ENCODE results near the gene NPHS1.
"Not testable (repeated sequence)": the region's sequence is repeated elsewhere in the genome, so short reads cannot be mapped to it uniquely, and the experiment has no call there.

NPHS1 gene

DNA sequence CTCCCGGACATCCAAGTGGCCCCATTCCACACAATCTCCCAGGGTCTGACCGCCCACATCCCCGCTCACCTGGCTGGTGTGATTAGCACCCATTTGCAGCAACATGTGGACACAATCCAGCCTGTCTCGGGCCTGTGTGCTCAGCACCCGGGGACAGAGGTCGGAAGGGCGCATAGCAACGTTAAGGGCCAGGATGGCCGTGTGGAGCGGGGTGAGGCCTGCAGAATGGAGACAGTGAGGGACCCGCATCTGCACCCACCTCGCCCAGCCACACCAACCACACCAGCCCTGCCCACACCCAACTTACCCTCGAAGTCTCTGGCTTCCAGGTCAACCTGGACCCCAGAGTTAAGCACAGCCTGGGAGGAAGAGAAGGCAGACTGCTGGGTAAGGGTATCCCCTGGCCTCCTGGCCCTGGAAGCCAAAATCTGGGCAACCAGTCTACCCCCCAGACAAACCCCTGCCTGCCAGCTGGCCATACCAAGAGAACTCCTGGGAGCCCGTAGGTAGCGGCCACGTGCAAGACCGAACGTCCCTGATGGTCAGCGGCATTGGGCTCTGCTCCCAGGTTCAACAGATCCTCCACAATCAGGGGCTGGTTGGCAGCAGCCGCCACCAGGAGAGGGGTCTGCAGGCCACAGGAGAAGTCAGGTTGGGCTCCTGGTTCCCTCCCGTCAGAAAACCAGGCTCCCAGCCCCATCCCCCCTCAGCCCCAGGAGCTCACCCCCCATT lies 43.8 kb upstream of the NPHS1 start:
- Histone ChIP-seq H3K36me3 (ENCODE audit: control insufficient read depth in 2 of 2, insufficient read depth in 1 of 2, low read length in 2 of 2) (peaks cover 54 to 68% of the 10 kb centered on the region in 2 experiments), H3K27ac (ENCODE audit: extremely low read depth, low read depth, low read length) (no peak overlapping the region), H3K4me3 (ENCODE audit: low read depth, low read length) (no peak overlapping the region), H3K9me3 (ENCODE audit: control insufficient read depth, insufficient read depth, low read depth, low read length) (no peaks in the 10 kb centered on the region), H3K4me1 (ENCODE audit: control insufficient read depth, insufficient read depth, low read length) (peaks cover 5% of the 10 kb centered on the region)
- no peak for TF ChIP-seq ZNF202 (tag by site-specific recombination; IDR thresholded peaks at IDR 0.05; ENCODE audit: borderline replicate concordance)
- TF ChIP-seq, protein P1, sequence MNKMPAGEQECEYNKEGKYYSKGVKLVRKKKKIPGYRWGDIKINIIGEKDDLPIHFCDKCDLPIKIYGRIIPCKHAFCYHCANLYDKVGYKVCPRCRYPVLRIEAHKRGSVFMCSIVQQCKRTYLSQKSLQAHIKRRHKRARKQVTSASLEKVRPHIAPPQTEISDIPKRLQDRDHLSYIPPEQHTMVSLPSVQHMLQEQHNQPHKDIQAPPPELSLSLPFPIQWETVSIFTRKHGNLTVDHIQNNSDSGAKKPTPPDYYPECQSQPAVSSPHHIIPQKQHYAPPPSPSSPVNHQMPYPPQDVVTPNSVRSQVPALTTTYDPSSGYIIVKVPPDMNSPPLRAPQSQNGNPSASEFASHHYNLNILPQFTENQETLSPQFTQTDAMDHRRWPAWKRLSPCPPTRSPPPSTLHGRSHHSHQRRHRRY (tag by site-specific recombination; IDR thresholded peaks at IDR 0.05) = no peak
- no peak for TF ChIP-seq ZNF548 (tag by site-specific recombination; IDR thresholded peaks at IDR 0.05)
- TF ChIP-seq, protein P2, sequence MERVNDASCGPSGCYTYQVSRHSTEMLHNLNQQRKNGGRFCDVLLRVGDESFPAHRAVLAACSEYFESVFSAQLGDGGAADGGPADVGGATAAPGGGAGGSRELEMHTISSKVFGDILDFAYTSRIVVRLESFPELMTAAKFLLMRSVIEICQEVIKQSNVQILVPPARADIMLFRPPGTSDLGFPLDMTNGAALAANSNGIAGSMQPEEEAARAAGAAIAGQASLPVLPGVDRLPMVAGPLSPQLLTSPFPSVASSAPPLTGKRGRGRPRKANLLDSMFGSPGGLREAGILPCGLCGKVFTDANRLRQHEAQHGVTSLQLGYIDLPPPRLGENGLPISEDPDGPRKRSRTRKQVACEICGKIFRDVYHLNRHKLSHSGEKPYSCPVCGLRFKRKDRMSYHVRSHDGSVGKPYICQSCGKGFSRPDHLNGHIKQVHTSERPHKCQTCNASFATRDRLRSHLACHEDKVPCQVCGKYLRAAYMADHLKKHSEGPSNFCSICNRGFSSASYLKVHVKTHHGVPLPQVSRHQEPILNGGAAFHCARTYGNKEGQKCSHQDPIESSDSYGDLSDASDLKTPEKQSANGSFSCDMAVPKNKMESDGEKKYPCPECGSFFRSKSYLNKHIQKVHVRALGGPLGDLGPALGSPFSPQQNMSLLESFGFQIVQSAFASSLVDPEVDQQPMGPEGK (tag by site-specific recombination; IDR thresholded peaks at IDR 0.05) = no peak
- TF ChIP-seq REPIN1 (tag by site-specific recombination; IDR thresholded peaks at IDR 0.05; ENCODE audit: low read depth) = no peak
- TF ChIP-seq ZNF366 (tag by site-specific recombination; conservative IDR thresholded peaks at IDR 0.05) = no peak
- no peak for TF ChIP-seq GLIS1 (tag by site-specific recombination; IDR thresholded peaks at IDR 0.05)
- TF ChIP-seq, protein P3, sequence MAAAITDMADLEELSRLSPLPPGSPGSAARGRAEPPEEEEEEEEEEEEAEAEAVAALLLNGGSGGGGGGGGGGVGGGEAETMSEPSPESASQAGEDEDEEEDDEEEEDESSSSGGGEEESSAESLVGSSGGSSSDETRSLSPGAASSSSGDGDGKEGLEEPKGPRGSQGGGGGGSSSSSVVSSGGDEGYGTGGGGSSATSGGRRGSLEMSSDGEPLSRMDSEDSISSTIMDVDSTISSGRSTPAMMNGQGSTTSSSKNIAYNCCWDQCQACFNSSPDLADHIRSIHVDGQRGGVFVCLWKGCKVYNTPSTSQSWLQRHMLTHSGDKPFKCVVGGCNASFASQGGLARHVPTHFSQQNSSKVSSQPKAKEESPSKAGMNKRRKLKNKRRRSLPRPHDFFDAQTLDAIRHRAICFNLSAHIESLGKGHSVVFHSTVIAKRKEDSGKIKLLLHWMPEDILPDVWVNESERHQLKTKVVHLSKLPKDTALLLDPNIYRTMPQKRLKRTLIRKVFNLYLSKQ (tag by site-specific recombination; IDR thresholded peaks at IDR 0.05; ENCODE audit: borderline replicate concordance) = no peak
- TF ChIP-seq, protein P4, sequence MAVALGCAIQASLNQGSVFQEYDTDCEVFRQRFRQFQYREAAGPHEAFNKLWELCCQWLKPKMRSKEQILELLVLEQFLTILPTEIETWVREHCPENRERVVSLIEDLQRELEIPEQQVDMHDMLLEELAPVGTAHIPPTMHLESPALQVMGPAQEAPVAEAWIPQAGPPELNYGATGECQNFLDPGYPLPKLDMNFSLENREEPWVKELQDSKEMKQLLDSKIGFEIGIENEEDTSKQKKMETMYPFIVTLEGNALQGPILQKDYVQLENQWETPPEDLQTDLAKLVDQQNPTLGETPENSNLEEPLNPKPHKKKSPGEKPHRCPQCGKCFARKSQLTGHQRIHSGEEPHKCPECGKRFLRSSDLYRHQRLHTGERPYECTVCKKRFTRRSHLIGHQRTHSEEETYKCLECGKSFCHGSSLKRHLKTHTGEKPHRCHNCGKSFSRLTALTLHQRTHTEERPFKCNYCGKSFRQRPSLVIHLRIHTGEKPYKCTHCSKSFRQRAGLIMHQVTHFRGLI (tag by site-specific recombination; IDR thresholded peaks at IDR 0.05) = no peak
- no peak for TF ChIP-seq ZNF112 (tag by site-specific recombination; IDR thresholded peaks at IDR 0.05)
- POLR2A ChIA-PET = interaction anchor here (1.3 kb wide), 1 partner anchor 16 kb away, joined by 3 read pairs; no protein-coding TSS in a partner anchor
- CTCF ChIA-PET = interaction anchor here (0.5 to 1.0 kb wide), 3 partner anchors 14 to 35 kb away, joined by 3 to 5 read pairs (median 4); no protein-coding TSS in a partner anchor

DNA sequence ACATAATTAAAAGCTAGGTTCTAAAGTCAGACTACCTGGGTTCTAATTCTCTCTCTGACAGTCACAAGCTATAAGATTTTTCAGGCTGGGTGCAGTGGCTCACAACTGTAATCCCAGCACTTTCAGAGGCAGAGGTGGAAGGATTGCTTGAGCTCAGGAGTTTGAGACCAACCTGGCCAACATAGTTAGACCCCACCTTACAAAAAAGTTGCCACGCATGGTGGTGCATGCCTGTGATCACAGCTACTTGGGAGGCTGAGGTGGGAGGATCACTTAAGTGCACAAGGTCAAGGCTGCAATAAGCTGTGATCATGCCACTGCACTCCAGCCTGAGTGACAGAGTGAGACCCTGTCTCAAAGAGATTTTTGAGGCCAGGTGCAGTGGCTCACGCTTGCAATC lies 42.0 kb upstream of the NPHS1 start:
- TF ChIP-seq ZNF521 (tag by site-specific recombination; IDR thresholded peaks at IDR 0.05) = no peak
- peak; percentile 84 for TF ChIP-seq ZNF121 (tag by site-specific recombination; IDR thresholded peaks at IDR 0.05)
- Histone ChIP-seq H3K4me1 (ENCODE audit: control insufficient read depth, insufficient read depth, low read length) (peaks cover 5% of the 10 kb centered on the region), H3K9me3 (ENCODE audit: control insufficient read depth, insufficient read depth, low read depth, low read length) (no peaks in the 10 kb centered on the region), H3K27ac (ENCODE audit: extremely low read depth, low read depth, low read length) (no peak overlapping the region), H3K36me3 (ENCODE audit: control insufficient read depth in 2 of 2, insufficient read depth in 1 of 2, low read length in 2 of 2) (peaks cover 72 to 81% of the 10 kb centered on the region in 2 experiments), H3K4me3 (ENCODE audit: low read depth, low read length) (no peak overlapping the region)
- ChIA-PET CTCF (interaction anchor here (1.2 to 4.9 kb wide), 6 partner anchors 9 to 53 kb away, joined by 3 to 66 read pairs (median 4); no protein-coding TSS in a partner anchor), POLR2A (interaction anchor here (0.6 to 1.1 kb wide), 3 partner anchors 11 to 37 kb away, joined by 3 to 6 read pairs (median 6); no protein-coding TSS in a partner anchor)

DNA sequence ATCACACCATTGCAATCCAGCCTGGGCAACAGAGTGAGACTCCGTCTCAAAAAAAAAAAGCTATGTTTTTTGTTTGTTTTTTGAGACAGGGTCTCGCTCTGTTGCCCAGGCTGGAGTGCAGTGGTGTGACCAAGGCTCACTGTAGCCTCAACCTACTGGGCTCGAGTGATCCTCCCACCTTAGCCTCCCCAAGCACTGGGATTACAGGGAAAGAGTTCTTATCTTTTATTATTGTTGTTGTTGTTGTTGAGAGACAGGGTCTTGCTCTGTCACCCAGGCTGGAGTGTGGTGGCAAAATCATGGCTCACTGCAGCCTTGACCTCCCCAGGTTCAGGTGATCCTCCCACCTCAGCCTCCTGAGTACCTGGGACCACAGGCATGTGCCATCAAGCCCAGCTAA lies 39.5 kb upstream of the NPHS1 start:
- not testable (repeated sequence) for H3K27ac ChIP-seq (ENCODE audit: extremely low read depth, low read depth, low read length); H3K4me1 ChIP-seq (ENCODE audit: control insufficient read depth, insufficient read depth, low read length); H3K4me3 ChIP-seq (ENCODE audit: low read depth, low read length); H3K9me3 ChIP-seq (ENCODE audit: control insufficient read depth, insufficient read depth, low read depth, low read length)
- ChIA-PET CTCF (interaction anchor here (0.6 to 4.9 kb wide), 7 partner anchors 10 to 1753 kb away, joined by 3 to 66 read pairs (median 4); no protein-coding TSS in a partner anchor), POLR2A (interaction anchor here (1.0 to 1.4 kb wide), 2 partner anchors 9 to 22 kb away, joined by 3 to 4 read pairs; no protein-coding TSS in a partner anchor)
- peaks cover 78 to 87% of the 10 kb centered on the region in 2 experiments for H3K36me3 ChIP-seq (ENCODE audit: control insufficient read depth in 2 of 2, insufficient read depth in 1 of 2, low read length in 2 of 2)
- peak; percentile 55 for TF ChIP-seq ZNF121 (tag by site-specific recombination; IDR thresholded peaks at IDR 0.05)

Measured in HEK293 (cell line).